LNCAP (cell line): Measurements from ENCODE around the gene ABHD16A.

Source experiments
- TF ChIP-seq, protein P1 (sequence below): fragments of 450-650 bp; IDR thresholded peaks from 2 replicates; pipeline ENCODE4 v1.5.1; 2017; ENCODE audit warnings: mild to moderate bottlenecking

ABHD16A gene

DNA sequence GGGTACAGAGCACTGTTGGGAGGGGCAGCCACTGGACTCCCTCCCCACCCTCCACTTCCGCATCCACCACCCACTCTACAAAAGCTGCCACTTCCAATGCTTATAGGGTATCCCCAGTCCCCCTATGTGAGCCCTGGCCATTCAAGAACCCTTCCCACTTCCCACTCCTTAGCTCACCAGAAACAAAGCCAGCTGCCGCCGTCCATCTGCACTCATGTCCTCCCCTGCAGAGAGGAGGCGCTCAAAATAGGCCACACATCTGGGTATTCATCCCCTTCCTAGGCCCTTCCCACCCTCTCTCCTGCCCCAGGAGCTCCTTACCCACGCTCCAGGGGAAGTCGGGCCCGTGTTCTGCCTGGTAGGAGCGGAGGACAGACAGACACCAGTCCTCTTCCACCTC, 15.8 kb downstream of the ABHD16A start:
- TF ChIP-seq, protein P1, sequence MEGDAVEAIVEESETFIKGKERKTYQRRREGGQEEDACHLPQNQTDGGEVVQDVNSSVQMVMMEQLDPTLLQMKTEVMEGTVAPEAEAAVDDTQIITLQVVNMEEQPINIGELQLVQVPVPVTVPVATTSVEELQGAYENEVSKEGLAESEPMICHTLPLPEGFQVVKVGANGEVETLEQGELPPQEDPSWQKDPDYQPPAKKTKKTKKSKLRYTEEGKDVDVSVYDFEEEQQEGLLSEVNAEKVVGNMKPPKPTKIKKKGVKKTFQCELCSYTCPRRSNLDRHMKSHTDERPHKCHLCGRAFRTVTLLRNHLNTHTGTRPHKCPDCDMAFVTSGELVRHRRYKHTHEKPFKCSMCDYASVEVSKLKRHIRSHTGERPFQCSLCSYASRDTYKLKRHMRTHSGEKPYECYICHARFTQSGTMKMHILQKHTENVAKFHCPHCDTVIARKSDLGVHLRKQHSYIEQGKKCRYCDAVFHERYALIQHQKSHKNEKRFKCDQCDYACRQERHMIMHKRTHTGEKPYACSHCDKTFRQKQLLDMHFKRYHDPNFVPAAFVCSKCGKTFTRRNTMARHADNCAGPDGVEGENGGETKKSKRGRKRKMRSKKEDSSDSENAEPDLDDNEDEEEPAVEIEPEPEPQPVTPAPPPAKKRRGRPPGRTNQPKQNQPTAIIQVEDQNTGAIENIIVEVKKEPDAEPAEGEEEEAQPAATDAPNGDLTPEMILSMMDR: no peak

DNA sequence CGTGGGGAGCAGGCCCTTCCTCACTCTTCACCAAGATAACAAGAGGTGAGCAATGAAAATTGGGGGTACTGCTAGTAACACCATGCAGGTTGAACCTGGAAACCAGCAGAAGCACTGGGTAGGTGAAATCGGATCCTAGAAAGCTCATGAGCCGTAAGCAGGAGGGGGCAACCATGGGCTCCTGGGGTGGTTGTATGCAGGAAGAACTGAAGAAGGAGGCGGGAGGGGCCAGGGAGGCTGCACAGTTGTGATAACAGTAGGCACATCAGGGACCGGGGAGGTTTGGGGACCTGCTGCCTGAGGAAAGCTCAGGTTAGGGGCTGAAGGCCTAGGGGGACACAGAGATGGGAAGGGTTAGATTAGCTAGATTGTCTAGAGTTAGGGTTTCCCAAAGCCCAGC, 16.6 kb downstream of the ABHD16A start:
- TF ChIP-seq, protein P1: no peak

DNA sequence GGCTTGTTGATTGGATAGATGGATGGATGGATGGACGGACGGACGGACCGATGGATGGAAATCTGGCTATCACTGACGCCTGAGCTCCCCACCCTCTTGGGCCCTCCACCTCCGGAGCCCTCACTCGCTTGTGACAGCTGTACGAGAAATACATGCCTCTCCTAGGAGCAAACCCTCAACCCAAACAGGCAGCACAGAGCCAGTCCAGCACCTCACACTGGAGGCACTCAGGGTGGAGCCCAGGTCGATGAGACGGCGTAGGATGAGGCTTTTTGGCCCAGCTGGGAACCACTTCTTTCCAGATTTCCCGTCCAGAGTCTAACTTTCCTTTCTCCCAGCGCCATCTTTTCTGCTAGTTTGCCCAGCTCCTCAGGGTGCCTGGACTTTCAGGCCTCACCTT, 19.5 kb downstream of the ABHD16A start:
- TF ChIP-seq, protein P1: no peak

- TF ChIP-seq, protein P1: no peak
Measured at GRCh38 chr6:31681135-31681671, 21.9 kb downstream of the ABHD16A start.

GRCh38 chr6:31680226-31681134, 22.6 kb downstream of the ABHD16A start, which contains the start of gene LY6G5C:
LY6G5C (minus strand) TSS chr6:31681067; CDS start chr6:31680373, 694 bp downstream.
- TF ChIP-seq, protein P1: peak; percentile 63

DNA sequence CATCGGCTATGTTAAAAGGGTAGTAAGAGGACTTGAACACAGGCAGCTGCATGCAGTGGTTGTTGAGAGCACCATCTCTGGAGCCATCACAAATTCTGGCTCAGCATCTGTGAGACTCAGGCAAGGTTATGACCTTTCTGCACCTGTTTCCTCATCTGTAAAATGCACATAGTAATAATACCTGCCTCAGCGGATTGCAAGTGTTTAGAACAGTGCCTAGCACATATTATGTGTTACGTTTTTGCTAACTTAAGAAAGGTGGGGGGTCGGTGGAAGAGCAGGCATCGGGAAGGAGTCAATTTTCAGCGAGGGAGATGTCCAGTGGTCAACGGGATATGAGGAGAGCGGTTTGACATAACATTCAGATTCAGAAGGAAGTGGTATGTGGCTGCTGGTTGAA, 25.2 kb downstream of the ABHD16A start:
- TF ChIP-seq, protein P1: no peak

DNA sequence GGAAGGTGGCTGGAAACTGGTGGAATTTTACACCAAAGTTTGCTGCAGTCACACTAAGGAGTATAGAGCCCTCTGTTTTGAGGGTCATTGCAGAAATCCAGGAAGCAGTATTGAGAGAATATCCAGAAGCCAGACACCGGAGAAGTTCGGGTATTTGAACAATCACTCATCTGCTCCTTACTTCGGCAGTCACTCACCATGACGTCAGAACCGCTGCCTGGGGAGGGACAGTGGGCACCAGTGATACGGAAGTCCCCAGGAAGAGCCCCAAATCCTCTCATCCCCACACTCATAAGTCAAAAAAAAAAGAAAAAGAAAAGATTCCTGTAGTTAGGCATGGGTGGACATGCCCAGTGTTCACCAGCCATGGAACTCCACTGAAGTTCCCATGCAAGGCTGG, 26.2 kb downstream of the ABHD16A start:
- TF ChIP-seq, protein P1: no peak
